Endothelial cell of umbilical vein (primary cell): ENCODE measurements around the gene HDDC2. TPM values are rescaled to one million over a fixed set of nuclear protein-coding genes. Genes with fewer than 3 reads are reported as not detected.

ENCODE experiments used
- BruUV-seq: library from RNA; stranded (reverse); fragments of 400-500 nt; replicated peaks from 2 replicates; lab custom pipeline; 2021; lab: Mats Ljungman, UMichigan
- CTCF ChIA-PET: fragments of 300-600, 350-600 bp; sonication (Branson Sonifier 250); formaldehyde crosslinking; loops from one replicate; lab custom pipeline; 2021; ENCODE audit warnings: antibody characterized with exemption, inconsistent platforms; lab: Charles Lee
- POLR2A ChIA-PET: fragments of 300-600, 350-600 bp; sonication (Branson Sonifier 250); formaldehyde crosslinking; loops from one replicate; lab custom pipeline; 2021; ENCODE audit warnings: antibody characterized with exemption, inconsistent platforms; lab: Charles Lee
- DNase-seq: peaks from one replicate; pipeline ENCODE4 v3.0.0-alpha.2; 2011; ENCODE audit warnings: low read depth, low spot score
- FAIRE-seq: peaks from 2 replicates; lab custom pipeline; 2011; peaks lifted over from hg19 to GRCh38; lab: Jason Lieb, UNC
- H2AFZ ChIP-seq: 2 replicates; pipeline ENCODE4 v1.6.0; 2012; ENCODE audit warnings: low read depth, low read length, control low read depth, inconsistent platforms
- H3K27ac ChIP-seq: 2 replicates; pipeline ENCODE4 v1.5.1; 2011; ENCODE audit warnings: low read depth, mild to moderate bottlenecking, control low read depth, low read length, moderate library complexity; ENCODE audit not compliant: insufficient read depth
- H3K27me3 ChIP-seq, 2 experiments: 2 replicates each; pipeline versions ENCODE4 v1.6.0 to v1.6.1; 2011; ENCODE audit warnings: low read length in 2 of 2, mixed read lengths in 1 of 2; ENCODE audit not compliant: control insufficient read depth in 2 of 2, insufficient read depth in 2 of 2
- H3K36me3 ChIP-seq, 2 experiments: 2 replicates in 1 of 2; 3 replicates in 1 of 2; pipeline ENCODE4 v1.5.1; 2011; ENCODE audit warnings: low read length in 2 of 2, mild to moderate bottlenecking in 1 of 2, moderate library complexity in 1 of 2; ENCODE audit not compliant: control insufficient read depth in 2 of 2, insufficient read depth in 2 of 2; ENCODE audit errors: extremely low read depth in 1 of 2
- H3K4me1 ChIP-seq: 3 replicates; pipeline ENCODE4 v1.5.1; 2011; ENCODE audit warnings: mild to moderate bottlenecking, low read length; ENCODE audit not compliant: control insufficient read depth, insufficient read depth; ENCODE audit errors: extremely low read depth
- H3K4me2 ChIP-seq: 2 replicates; pipeline ENCODE4 v1.6.1; 2011; ENCODE audit warnings: low read length, control low read depth, mixed read lengths; ENCODE audit not compliant: insufficient read depth
- H3K4me3 ChIP-seq, 3 experiments: fragments of 200-600 bp in 1 of 3; sonication (generic), shearing (Covaris generic) in 1 of 3; replicated peaks in 1 of 3; 2 replicates each; pipeline ENCODE4 v1.5.1; 2011 to 2016; ENCODE audit warnings: control low read depth in 3 of 3, low read length in 3 of 3, mild to moderate bottlenecking in 2 of 3, inconsistent platforms in 1 of 3, low read depth in 1 of 3, moderate library complexity in 1 of 3; ENCODE audit not compliant: insufficient read depth in 1 of 3
- H3K79me2 ChIP-seq: 2 replicates; pipeline ENCODE4 v1.6.0; 2012; ENCODE audit warnings: low read length, inconsistent platforms; ENCODE audit not compliant: control insufficient read depth, insufficient read depth
- H3K9ac ChIP-seq: replicated peaks from 2 replicates; pipeline ENCODE3; 2011; ENCODE audit warnings: low read length, control low read depth; ENCODE audit not compliant: insufficient read depth; ENCODE audit errors: extremely low read depth
- H3K9me1 ChIP-seq: replicated peaks from 3 replicates; pipeline ENCODE4 v1.6.0; 2011; ENCODE audit warnings: mild to moderate bottlenecking, low read length; ENCODE audit not compliant: control insufficient read depth, insufficient read depth; ENCODE audit errors: extremely low read depth
- H3K9me3 ChIP-seq: replicated peaks from 2 replicates; pipeline ENCODE4 v1.5.1; 2012; ENCODE audit warnings: low read length, inconsistent platforms; ENCODE audit not compliant: control insufficient read depth, insufficient read depth
- H4K20me1 ChIP-seq: replicated peaks from 2 replicates; pipeline ENCODE3; 2011; ENCODE audit warnings: mild to moderate bottlenecking, low read length; ENCODE audit not compliant: control insufficient read depth, insufficient read depth; ENCODE audit errors: extremely low read depth
- CTCF ChIP-seq, 2 donors: IDR thresholded peaks; 1 replicate in 1 of 2; 2 replicates in 1 of 2; pipeline ENCODE4 v1.5.1; 2011; ENCODE audit warnings: low read length in 2 of 2, mild to moderate bottlenecking in 2 of 2, moderate library complexity in 2 of 2, control low read depth in 1 of 2, inconsistent platforms in 1 of 2, low read depth in 1 of 2; ENCODE audit not compliant: insufficient read depth in 1 of 2; ENCODE audit errors: extremely low read depth in 1 of 2
- EZH2 ChIP-seq: IDR thresholded peaks from 2 replicates; pipeline ENCODE4 v1.6.1; 2012; ENCODE audit warnings: borderline replicate concordance, low read depth, mild to moderate bottlenecking, moderate library complexity, low read length, inconsistent platforms; ENCODE audit not compliant: severe bottlenecking
- FOS ChIP-seq: IDR thresholded peaks from 2 replicates; pipeline ENCODE4 v1.6.1; 2011; ENCODE audit warnings: mild to moderate bottlenecking, low read length, moderate library complexity, borderline replicate concordance; ENCODE audit not compliant: insufficient read depth
- GATA2 ChIP-seq: IDR thresholded peaks from 2 replicates; pipeline ENCODE4 v1.7.0; 2011; ENCODE audit warnings: low read depth, mild to moderate bottlenecking, moderate library complexity, mixed read lengths, low read length; ENCODE audit not compliant: insufficient read length, insufficient read depth
- JUN ChIP-seq: IDR thresholded peaks from 2 replicates; pipeline ENCODE4 v1.6.1; 2011; ENCODE audit warnings: borderline replicate concordance, low read depth; ENCODE audit not compliant: insufficient read length, insufficient read depth
- MAX ChIP-seq: IDR thresholded peaks from 2 replicates; pipeline ENCODE4 v1.6.1; 2011; ENCODE audit not compliant: insufficient read depth, insufficient read length
- MYC ChIP-seq: IDR thresholded peaks from one replicate; pipeline ENCODE4 v1.6.1; 2011; ENCODE audit warnings: mild to moderate bottlenecking, low read depth, low read length
- POLR2A ChIP-seq: IDR thresholded peaks from 2 replicates; pipeline ENCODE4 v1.6.1; 2012; ENCODE audit warnings: low read depth, mild to moderate bottlenecking, control low read depth, low read length
- POLR2AphosphoS5 ChIP-seq: IDR thresholded peaks from 2 replicates; pipeline ENCODE4 v1.6.1; 2012; ENCODE audit warnings: low read depth, mild to moderate bottlenecking, control low read depth, low read length, moderate library complexity; ENCODE audit not compliant: insufficient read depth
- dilution Hi-C: fragments of 300-500 bp; cut with MboI; formaldehyde crosslinking; loops from one replicate; pipeline ENCODE4 v1.15.0; 2019; ENCODE audit warnings: low sequenced_read_pairs; ENCODE audit not compliant: extremely low pct_ligation_motif_present
- intact Hi-C: fragments of 100-400 bp; cut with micrococcal nuclease; formaldehyde crosslinking; loops from one replicate; pipeline ENCODE4 v1.10.0; 2022
- polyA plus RNA-seq, 4 experiments: library from polyadenylated mRNA; depleted of rRNA in 3 of 4; stranded (reverse) in 3 of 4; unstranded in 1 of 4; fragments of >200 nt; gene quantifications; 2 replicates each; pipeline versions ENCODE4 v1.2.1 to v1.2.3, GENCODE V29; 2011 to 2012; ENCODE audit warnings: missing spikeins in 1 of 4
- total RNA-seq: library from RNA; stranded (reverse); gene quantifications from 2 replicates; pipeline ENCODE4 v1.2.3, GENCODE V29; 2021

The HDDC2 gene
- total and polyA plus RNA-seq, 2 donors (not counting 3 experiments of a cell fraction or from before 2014, with no cell fraction given): 12.6 to 13.6 TPM

GRCh38 chr6:125285936-125286335, 15.8 kb downstream of the HDDC2 start:
- POLR2A ChIA-PET: no interaction called here
- Histone ChIP-seq H3K4me3 (no peak overlapping the region), H3K79me2 (no peaks in the 10 kb centered on the region), H3K36me3 (peaks cover 0 to 2% of the 10 kb centered on the region in 2 experiments), H3K4me2 (no peak overlapping the region), H3K9ac (no peak overlapping the region), H4K20me1 (no peaks in the 10 kb centered on the region), H3K27me3 (no peaks in the 10 kb centered on the region), H3K27ac (no peak overlapping the region), H3K9me3 (no peaks in the 10 kb centered on the region), H3K9me1 (no peaks in the 10 kb centered on the region), H3K4me1 (no peaks in the 10 kb centered on the region), H2AFZ (no peak overlapping the region)
- intact Hi-C loops: no loop called here
- CTCF ChIA-PET: no interaction called here
- FAIRE-seq (no peak), DNase-seq (no peak)
- BruUV-seq: no TSS peak
- TF ChIP-seq CTCF (IDR thresholded peaks at IDR 0.05; ENCODE audit: extremely low read depth in 1 of 2, insufficient read depth in 1 of 2, low read depth in 1 of 2, low read length in 2 of 2) (no peak), POLR2AphosphoS5 (no peak)
- dilution Hi-C loops: no loop called here

- Histone ChIP-seq H3K79me2 (no peaks in the 10 kb centered on the region), H3K9me1 (no peaks in the 10 kb centered on the region), H3K4me3 (no peak overlapping the region), H3K27ac (no peak overlapping the region), H2AFZ (no peak overlapping the region), H3K36me3 (peaks cover 0 to 5% of the 10 kb centered on the region in 2 experiments), H3K27me3 (no peaks in the 10 kb centered on the region), H3K9ac (no peak overlapping the region), H3K4me2 (no peak overlapping the region), H3K4me1 (no peaks in the 10 kb centered on the region), H4K20me1 (no peaks in the 10 kb centered on the region), H3K9me3 (no peaks in the 10 kb centered on the region)
- no peak for DNase-seq
- dilution Hi-C loops (no loop called here), intact Hi-C loops (no loop called here)
- ChIA-PET CTCF (no interaction called here), POLR2A (no interaction called here)
- TF ChIP-seq MYC (no peak), CTCF (IDR thresholded peaks at IDR 0.05; ENCODE audit: extremely low read depth in 1 of 2, insufficient read depth in 1 of 2, low read depth in 1 of 2, low read length in 2 of 2) (no peak), FOS (no peak), EZH2 (no peak), POLR2AphosphoS5 (no peak), JUN (no peak), POLR2A (no peak), MAX (no peak), GATA2 (no peak)
- no TSS peak for BruUV-seq
- FAIRE-seq: no peak
Measured at GRCh38 chr6:125285353-125285752, 16.4 kb downstream of the HDDC2 start.
